WTC11 (cell line): ENCODE measurements around the gene EP400. TPM values are rescaled to one million over a fixed set of nuclear protein-coding genes. Genes with fewer than 3 reads are reported as not detected.
A peak's percentile ranks its signal among the peaks of the same experiment; 100 is the strongest.

Experiments
- ATAC-seq: fragments of 200-7000 bp; cut with Tn5 transposase; 2 replicates; pipeline ENCODE4 v1.10.0; 2021; ENCODE audit warnings: mild to moderate bottlenecking, moderate library complexity
- CTCF ChIA-PET: fragments of 300-600 bp; sonication (Branson Sonifier 250); formaldehyde crosslinking; loops from one replicate; lab custom pipeline; 2021; ENCODE audit warnings: antibody characterized with exemption; lab: Charles Lee
- POLR2A ChIA-PET: fragments of 350-600 bp; sonication (Branson Sonifier 250); formaldehyde crosslinking; loops from one replicate; lab custom pipeline; 2021; ENCODE audit warnings: antibody characterized with exemption; lab: Charles Lee
- DNase-seq: peaks from one replicate; pipeline ENCODE4 v3.0.0; 2021; ENCODE audit warnings: low spot score
- H3K27ac Mint-ChIP-seq: 2 replicates; pipeline ENCODE4 v1.8.0; 2021; ENCODE audit warnings: mixed read lengths
- H3K27me3 Mint-ChIP-seq: 2 replicates; pipeline ENCODE4 v1.8.0; 2021; ENCODE audit warnings: low read depth, mild to moderate bottlenecking, moderate library complexity, mixed read lengths
- H3K36me3 Mint-ChIP-seq: 2 replicates; pipeline ENCODE4 v1.8.0; 2021; ENCODE audit warnings: mixed read lengths
- H3K4me1 Mint-ChIP-seq: 2 replicates; pipeline ENCODE4 v1.8.0; 2022; ENCODE audit warnings: mixed read lengths
- H3K4me3 Mint-ChIP-seq: 2 replicates; pipeline ENCODE4 v1.8.0; 2021; ENCODE audit warnings: mild to moderate bottlenecking, moderate library complexity, mixed read lengths
- H3K9me3 Mint-ChIP-seq: 2 replicates; pipeline ENCODE4 v1.8.0; 2021; ENCODE audit warnings: mixed read lengths
- AFF4 ChIP-seq: sonication (generic); formaldehyde crosslinking; IDR thresholded peaks from 2 replicates; pipeline ENCODE4 v1.8.1; 2023; ENCODE audit warnings: mild to moderate bottlenecking, missing genetic modification reagents, borderline replicate concordance
- AR ChIP-seq: fragments of 250-450 bp; sonication (Bioruptor Pico); IDR thresholded peaks from 2 replicates; pipeline ENCODE4 v1.9.0; 2021; ENCODE audit warnings: mild to moderate bottlenecking
- ATF1 ChIP-seq: sonication (generic); formaldehyde crosslinking; IDR thresholded peaks from 2 replicates; pipeline ENCODE4 v1.8.1; 2023; ENCODE audit warnings: mild to moderate bottlenecking, moderate library complexity, missing genetic modification reagents
- GABPB1 ChIP-seq: sonication (generic); formaldehyde crosslinking; IDR thresholded peaks from 2 replicates; pipeline ENCODE4 v1.8.1; 2023; ENCODE audit warnings: mild to moderate bottlenecking, missing genetic modification reagents
- GRHL2 ChIP-seq: fragments of 250-450 bp; sonication (Bioruptor Pico); IDR thresholded peaks from 2 replicates; pipeline ENCODE4 v1.8.0; 2022; ENCODE audit warnings: mild to moderate bottlenecking, moderate library complexity; ENCODE audit not compliant: insufficient replicate concordance, severe bottlenecking
- IRF1 ChIP-seq: sonication (generic); formaldehyde crosslinking; IDR thresholded peaks from 2 replicates; pipeline ENCODE4 v1.8.0; 2023; ENCODE audit warnings: missing genetic modification reagents
- IRF2 ChIP-seq: sonication (generic); formaldehyde crosslinking; IDR thresholded peaks from 2 replicates; pipeline ENCODE4 v1.8.0; 2022; ENCODE audit warnings: low read depth, missing genetic modification reagents, borderline replicate concordance
- MAX ChIP-seq: sonication (generic); formaldehyde crosslinking; IDR thresholded peaks from 2 replicates; pipeline ENCODE4 v1.8.0; 2022; ENCODE audit warnings: mild to moderate bottlenecking, missing genetic modification reagents
- NR2C2 ChIP-seq: sonication (generic); formaldehyde crosslinking; IDR thresholded peaks from 2 replicates; pipeline ENCODE4 v1.8.0; 2022; ENCODE audit warnings: mild to moderate bottlenecking, missing genetic modification reagents
- NR3C1 ChIP-seq: sonication (generic); formaldehyde crosslinking; conservative IDR thresholded peaks from 2 replicates; pipeline ENCODE4 v1.8.1; 2023; ENCODE audit warnings: low read depth, mild to moderate bottlenecking, missing genetic modification reagents
- OVOL2 ChIP-seq: fragments of 250-450 bp; sonication (Bioruptor Pico); IDR thresholded peaks from 2 replicates; pipeline ENCODE4 v1.9.0; 2021; ENCODE audit warnings: mild to moderate bottlenecking, borderline replicate concordance
- SMAD4 ChIP-seq: sonication (generic); formaldehyde crosslinking; IDR thresholded peaks from 2 replicates; pipeline ENCODE4 v1.8.0; 2022; ENCODE audit warnings: mild to moderate bottlenecking, missing genetic modification reagents
- TEAD4 ChIP-seq: sonication (generic); formaldehyde crosslinking; IDR thresholded peaks from 2 replicates; pipeline ENCODE4 v1.8.0; 2022; ENCODE audit warnings: mild to moderate bottlenecking, missing genetic modification reagents
- ZBTB43 ChIP-seq: sonication (generic); formaldehyde crosslinking; IDR thresholded peaks from 2 replicates; pipeline ENCODE4 v1.8.1; 2023; ENCODE audit warnings: mild to moderate bottlenecking, missing genetic modification reagents
- ZNF425 ChIP-seq: fragments of 250-450 bp; sonication (Bioruptor Pico); conservative IDR thresholded peaks from 2 replicates; pipeline ENCODE4 v1.9.0; 2021; ENCODE audit warnings: mild to moderate bottlenecking
- total RNA-seq: library from RNA; stranded (reverse); gene quantifications from 3 replicates; pipeline ENCODE4 v1.2.3, GENCODE V29; 2021

Gene EP400
- total RNA-seq, 1 experiment from 2014 or later: 75.8 TPM

- POLR2A ChIA-PET: no interaction called here
Observed at GRCh38 chr12:131940141-131940547, 9.6 kb upstream of the EP400 start.

GRCh38 chr12:131941116-131941986 lies 8.4 kb upstream of the EP400 start:
- no peaks in the 10 kb centered on the region for H3K4me1 Mint-ChIP-seq
- peak overlapping the region; percentile 41; the same call in 1 of the 2 replicates for H3K27ac Mint-ChIP-seq
- H3K9me3 Mint-ChIP-seq: no peaks in the 10 kb centered on the region
- CTCF ChIA-PET: no interaction called here
- peaks cover 75% of the 10 kb centered on the region for H3K36me3 Mint-ChIP-seq
- DNase-seq (no peak), ATAC-seq (no peak)
- no peak overlapping the region for H3K4me3 Mint-ChIP-seq
- no peaks in the 10 kb centered on the region for H3K27me3 Mint-ChIP-seq
- POLR2A ChIA-PET: interaction anchor here (1.0 kb wide), 1 partner anchor 25 kb away, joined by 3 read pairs; no protein-coding TSS in a partner anchor
- no peak for TF ChIP-seq MAX
- no peak for TF ChIP-seq SMAD4
- no peak for TF ChIP-seq AFF4 (CRISPR knock-in tag)
- TF ChIP-seq GABPB1 (CRISPR knock-in tag): no peak
- TF ChIP-seq NR2C2 (CRISPR knock-in tag): no peak
- TF ChIP-seq ATF1: no peak
- TF ChIP-seq IRF1 (CRISPR knock-in tag): no peak
- TF ChIP-seq TEAD4 (CRISPR knock-in tag): no peak
- no peak for TF ChIP-seq GRHL2 (CRISPR knock-in tag)

More at GRCh38 chr12:131940141-131940547, 9.6 kb upstream of the EP400 start:
- Mint-ChIP-seq H3K4me1 (no peaks in the 10 kb centered on the region), H3K27me3 (no peaks in the 10 kb centered on the region), H3K4me3 (no peak overlapping the region), H3K27ac (no peak overlapping the region), H3K36me3 (peaks cover 81% of the 10 kb centered on the region), H3K9me3 (no peaks in the 10 kb centered on the region)
- no peak for DNase-seq
- TF ChIP-seq AR (CRISPR knock-in tag) (no peak), IRF2 (CRISPR knock-in tag) (no peak), OVOL2 (CRISPR knock-in tag) (no peak), ZNF425 (no peak), NR3C1 (no peak), ZBTB43 (CRISPR knock-in tag) (no peak)
- no peak for ATAC-seq
- CTCF ChIA-PET: no interaction called here
